OCI-LY1 (cell line): Measurements from ENCODE around the gene FAM83C.

Experiments
- H2AFZ ChIP-seq: fragments of 200-600 bp; sonication (generic), shearing (Covaris generic); 2 replicates; pipeline ENCODE4 v1.6.0; 2014; ENCODE audit warnings: antibody characterized with exemption, mild to moderate bottlenecking, low read length
- H3F3A ChIP-seq: fragments of 200-600 bp; sonication (generic), shearing (Covaris generic); 2 replicates; pipeline ENCODE4 v1.6.0; 2014; ENCODE audit warnings: mild to moderate bottlenecking, antibody characterized with exemption, low read length, moderate library complexity; ENCODE audit not compliant: insufficient read depth
- H3K27ac ChIP-seq: fragments of 200-600 bp; sonication (generic); 2 replicates; pipeline ENCODE4 v1.5.1; 2014; ENCODE audit warnings: low read length, mixed run types, mild to moderate bottlenecking, low read depth; ENCODE audit not compliant: poor library complexity, severe bottlenecking
- H3K27me3 ChIP-seq: fragments of 200-600 bp; sonication (generic); 2 replicates; pipeline ENCODE4 v1.6.0; 2014; ENCODE audit warnings: antibody characterized with exemption, mild to moderate bottlenecking, low read length, moderate library complexity; ENCODE audit not compliant: insufficient read depth
- H3K36me3 ChIP-seq: fragments of 200-600 bp; sonication (generic); 2 replicates; pipeline ENCODE4 v1.6.1; 2014; ENCODE audit warnings: mild to moderate bottlenecking, antibody characterized with exemption, low read length, moderate library complexity, mixed read lengths; ENCODE audit not compliant: insufficient read depth
- H3K4me1 ChIP-seq: fragments of 200-600 bp; sonication (generic); 2 replicates; pipeline ENCODE4 v1.5.1; 2014; ENCODE audit warnings: mild to moderate bottlenecking, low read length, moderate library complexity; ENCODE audit not compliant: insufficient read depth, severe bottlenecking
- H3K4me2 ChIP-seq: fragments of 200-600 bp; sonication (generic), shearing (Covaris generic); 2 replicates; pipeline ENCODE4 v1.6.1; 2014; ENCODE audit warnings: low read length
- H3K4me3 ChIP-seq: fragments of 200-600 bp; sonication (generic); 2 replicates; pipeline ENCODE4 v1.5.1; 2014; ENCODE audit warnings: low read length, low read depth, mild to moderate bottlenecking, mixed read lengths; ENCODE audit not compliant: poor library complexity, severe bottlenecking
- H3K79me2 ChIP-seq: fragments of 200-600 bp; shearing (Covaris generic); 2 replicates; pipeline ENCODE4 v1.6.1; 2016; ENCODE audit warnings: mixed run types, low read length, mixed read lengths; ENCODE audit not compliant: insufficient read depth
- H3K9ac ChIP-seq: fragments of 200-600 bp; sonication (generic), shearing (Covaris generic); 2 replicates; pipeline ENCODE4 v1.6.1; 2014; ENCODE audit warnings: mild to moderate bottlenecking, low read length, mixed read lengths
- H3K9me2 ChIP-seq: fragments of 200-600 bp; sonication (generic), shearing (Covaris generic); 2 replicates; pipeline ENCODE4 v1.6.1; 2014; ENCODE audit warnings: low read depth, mild to moderate bottlenecking, low read length, mixed read lengths
- H3K9me3 ChIP-seq: fragments of 200-600 bp; shearing (Covaris generic); 2 replicates; pipeline ENCODE4 v1.6.1; 2014; ENCODE audit warnings: low read length, mixed read lengths
- H4K20me1 ChIP-seq: fragments of 200-600 bp; sonication (generic), shearing (Covaris generic); 2 replicates; pipeline ENCODE4 v1.6.0; 2016; ENCODE audit warnings: mild to moderate bottlenecking, low read length; ENCODE audit not compliant: insufficient read depth
- CTCF ChIP-seq: fragments of 200-600 bp; sonication (generic), shearing (Covaris generic); IDR thresholded peaks from 2 replicates; pipeline ENCODE4 v1.5.1; 2017; ENCODE audit warnings: mild to moderate bottlenecking, antibody characterized with exemption, low read length, moderate library complexity, mixed read lengths
- EZH2 ChIP-seq: fragments of 200-600 bp; sonication (generic), shearing (Covaris generic); IDR thresholded peaks from 2 replicates; pipeline ENCODE4 v1.8.0; 2017; ENCODE audit warnings: borderline replicate concordance, mixed run types, mild to moderate bottlenecking, antibody characterized with exemption, low read length, moderate library complexity, mixed read lengths

Gene FAM83C

GRCh38 chr20:35314816-35315631, 22.8 kb upstream of the FAM83C start:
- Histone ChIP-seq H3K4me3 (no peak overlapping the region), H2AFZ (no peak overlapping the region), H4K20me1 (no peaks in the 10 kb centered on the region), H3K9me3 (no peaks in the 10 kb centered on the region), H3K36me3 (peaks cover 6% of the 10 kb centered on the region; the same call in 1 of the 2 replicates), H3K4me2 (no peak overlapping the region), H3K9ac (no peak overlapping the region), H3K27me3 (no peaks in the 10 kb centered on the region), H3K79me2 (no peaks in the 10 kb centered on the region), H3K9me2 (no peaks in the 10 kb centered on the region), H3F3A (no peaks in the 10 kb centered on the region), H3K27ac (no peak overlapping the region), H3K4me1 (no peaks in the 10 kb centered on the region)
- TF ChIP-seq CTCF = no peak
- no peak for TF ChIP-seq EZH2

- H3K9me3 ChIP-seq = no peaks in the 10 kb centered on the region
- TF ChIP-seq CTCF = no peak
- TF ChIP-seq EZH2 = no peak
- no peaks in the 10 kb centered on the region for H3K79me2 ChIP-seq
- H3K36me3 ChIP-seq = peaks cover 6% of the 10 kb centered on the region; the same call in 1 of the 2 replicates
- H3K9ac ChIP-seq = no peak overlapping the region
- H3K4me1 ChIP-seq = no peaks in the 10 kb centered on the region
- H3K27me3 ChIP-seq = no peaks in the 10 kb centered on the region
- no peak overlapping the region for H3K27ac ChIP-seq
- no peaks in the 10 kb centered on the region for H3F3A ChIP-seq
- H3K4me2 ChIP-seq = no peak overlapping the region
- no peaks in the 10 kb centered on the region for H4K20me1 ChIP-seq
- H3K4me3 ChIP-seq = no peak overlapping the region
- no peaks in the 10 kb centered on the region for H3K9me2 ChIP-seq
- no peak overlapping the region for H2AFZ ChIP-seq
Observed at GRCh38 chr20:35312318-35312717, 20.1 kb upstream of the FAM83C start.

GRCh38 chr20:35311822-35312221, 19.6 kb upstream of the FAM83C start:
- Histone ChIP-seq H3K9me3 (no peaks in the 10 kb centered on the region), H3K27me3 (no peaks in the 10 kb centered on the region), H3K4me3 (no peak overlapping the region), H3K79me2 (no peaks in the 10 kb centered on the region), H3K27ac (no peak overlapping the region), H3F3A (no peaks in the 10 kb centered on the region), H4K20me1 (no peaks in the 10 kb centered on the region), H3K9me2 (no peaks in the 10 kb centered on the region), H3K4me1 (no peaks in the 10 kb centered on the region), H3K36me3 (peaks cover 6% of the 10 kb centered on the region; the same call in 1 of the 2 replicates), H3K4me2 (no peak overlapping the region), H3K9ac (no peak overlapping the region), H2AFZ (no peak overlapping the region)
- no peak for TF ChIP-seq EZH2
- TF ChIP-seq CTCF = no peak
